Measurements from ENCODE around the gene AOAH. TPM values are rescaled to one million over a fixed set of nuclear protein-coding genes. Genes with fewer than 3 reads are reported as not detected.
"Not testable (repeated sequence)": the region's sequence is repeated elsewhere in the genome, so short reads cannot be mapped to it uniquely, and the experiment has no call there.

AOAH gene
- total and polyA plus RNA-seq, 5 donors: 1.1 to 6.0 (median 4.4) TPM

GRCh38 chr7:36497775-36498174 lies 226.5 kb downstream of the AOAH start:
- intact Hi-C loops (cut with DNase I): no loop called here
- H3K4me1 ChIP-seq (ENCODE audit: control insufficient read depth, insufficient read depth, low read length): no peaks in the 10 kb centered on the region
- 38% methylated on average over 4 of the region's 4 CpGs for WGBS
- no peak overlapping the region for H3K27ac ChIP-seq (ENCODE audit: low read length)
- H3K4me3 ChIP-seq (ENCODE audit: low read length): no peak overlapping the region
- ATAC-seq: no peak
- no peak for DNase-seq
- H3K9me3 ChIP-seq (ENCODE audit: control insufficient read depth, low read length): no peaks in the 10 kb centered on the region
- H3K27me3 ChIP-seq (ENCODE audit: control insufficient read depth, insufficient read depth): no peaks in the 10 kb centered on the region

GRCh38 chr7:36497176-36497575 lies 227.1 kb downstream of the AOAH start:
- intact Hi-C loops (cut with DNase I); H3K9me3 ChIP-seq (ENCODE audit: control insufficient read depth, low read length); H3K27ac ChIP-seq (ENCODE audit: low read length); H3K4me3 ChIP-seq (ENCODE audit: low read length); H3K27me3 ChIP-seq (ENCODE audit: control insufficient read depth, insufficient read depth); ATAC-seq; DNase-seq; H3K4me1 ChIP-seq (ENCODE audit: control insufficient read depth, insufficient read depth, low read length): not testable (repeated sequence)
- 91% methylated on average over 6 of the region's 6 CpGs for WGBS

GRCh38 chr7:36496576-36496975 lies 227.7 kb downstream of the AOAH start:
- Histone ChIP-seq H3K4me3 (ENCODE audit: low read length) (no peak overlapping the region), H3K27ac (ENCODE audit: low read length) (no peak overlapping the region), H3K4me1 (ENCODE audit: control insufficient read depth, insufficient read depth, low read length) (no peaks in the 10 kb centered on the region), H3K27me3 (ENCODE audit: control insufficient read depth, insufficient read depth) (no peaks in the 10 kb centered on the region), H3K9me3 (ENCODE audit: control insufficient read depth, low read length) (no peaks in the 10 kb centered on the region)
- DNase-seq (no peak), ATAC-seq (no peak)
- WGBS: 90% methylated on average over 6 of the region's 6 CpGs
- intact Hi-C loops (cut with DNase I): no loop called here

GRCh38 chr7:36491317-36491716 lies 233.0 kb downstream of the AOAH start:
- intact Hi-C loops (cut with DNase I): no loop called here
- H3K27ac ChIP-seq (ENCODE audit: low read length): no peak overlapping the region
- no peak for ATAC-seq
- no peak for DNase-seq
- no peaks in the 10 kb centered on the region for H3K27me3 ChIP-seq (ENCODE audit: control insufficient read depth, insufficient read depth)
- WGBS: 90% methylated on average over 3 of the region's 3 CpGs
- H3K9me3 ChIP-seq (ENCODE audit: control insufficient read depth, low read length): no peaks in the 10 kb centered on the region
- H3K4me3 ChIP-seq (ENCODE audit: low read length): no peak overlapping the region
- H3K4me1 ChIP-seq (ENCODE audit: control insufficient read depth, insufficient read depth, low read length): no peaks in the 10 kb centered on the region

GRCh38 chr7:36490419-36490830 lies 233.9 kb downstream of the AOAH start:
- 37% methylated on average over 3 of the region's 3 CpGs for WGBS
- ATAC-seq (no peak), DNase-seq (no peak)
- intact Hi-C loops (cut with DNase I): no loop called here
- Histone ChIP-seq H3K27ac (ENCODE audit: low read length) (no peak overlapping the region), H3K27me3 (ENCODE audit: control insufficient read depth, insufficient read depth) (no peaks in the 10 kb centered on the region), H3K4me3 (ENCODE audit: low read length) (no peak overlapping the region), H3K4me1 (ENCODE audit: control insufficient read depth, insufficient read depth, low read length) (no peaks in the 10 kb centered on the region), H3K9me3 (ENCODE audit: control insufficient read depth, low read length) (no peaks in the 10 kb centered on the region)

GRCh38 chr7:36488672-36489071 lies 235.6 kb downstream of the AOAH start:
- not testable (repeated sequence) for H3K4me3 ChIP-seq (ENCODE audit: low read length); DNase-seq; H3K9me3 ChIP-seq (ENCODE audit: control insufficient read depth, low read length); ATAC-seq; H3K27ac ChIP-seq (ENCODE audit: low read length); H3K27me3 ChIP-seq (ENCODE audit: control insufficient read depth, insufficient read depth); H3K4me1 ChIP-seq (ENCODE audit: control insufficient read depth, insufficient read depth, low read length)
- WGBS: 93% methylated on average over 5 of the region's 5 CpGs
- intact Hi-C loops (cut with DNase I): loop anchor here in 3 of 4 donors (5.0 kb wide), 3 partner anchors 184 to 714 kb away; no protein-coding TSS in a partner anchor

- DNase-seq (no peak), ATAC-seq (no peak)
- Histone ChIP-seq H3K4me1 (ENCODE audit: control insufficient read depth, insufficient read depth, low read length) (no peaks in the 10 kb centered on the region), H3K27ac (ENCODE audit: low read length) (no peak overlapping the region), H3K9me3 (ENCODE audit: control insufficient read depth, low read length) (no peaks in the 10 kb centered on the region), H3K4me3 (ENCODE audit: low read length) (no peak overlapping the region), H3K27me3 (ENCODE audit: control insufficient read depth, insufficient read depth) (no peaks in the 10 kb centered on the region)
- 32% methylated on average over 4 of the region's 4 CpGs for WGBS
- intact Hi-C loops (cut with DNase I): loop anchor here in 3 of 4 donors (5.0 kb wide), 3 partner anchors 184 to 714 kb away; no protein-coding TSS in a partner anchor
Measured at GRCh38 chr7:36487756-36488336, 236.4 kb downstream of the AOAH start.

- Histone ChIP-seq H3K27ac (ENCODE audit: low read length) (no peak overlapping the region), H3K27me3 (ENCODE audit: control insufficient read depth, insufficient read depth) (no peaks in the 10 kb centered on the region), H3K4me1 (ENCODE audit: control insufficient read depth, insufficient read depth, low read length) (no peaks in the 10 kb centered on the region), H3K4me3 (ENCODE audit: low read length) (no peak overlapping the region), H3K9me3 (ENCODE audit: control insufficient read depth, low read length) (no peaks in the 10 kb centered on the region)
- DNase-seq (no peak), ATAC-seq (no peak)
- intact Hi-C loops (cut with DNase I): loop anchor here in 3 of 4 donors (5.0 kb wide), 3 partner anchors 186 to 716 kb away; no protein-coding TSS in a partner anchor
- 63% methylated on average over 4 of the region's 4 CpGs for whole genome bisulfite sequencing
Measured at GRCh38 chr7:36486336-36486735, 238.0 kb downstream of the AOAH start.

GRCh38 chr7:36484265-36484664 lies 240.0 kb downstream of the AOAH start:
- DNase-seq (no peak), ATAC-seq (no peak)
- Histone ChIP-seq H3K4me1 (ENCODE audit: control insufficient read depth, insufficient read depth, low read length) (no peaks in the 10 kb centered on the region), H3K9me3 (ENCODE audit: control insufficient read depth, low read length) (no peaks in the 10 kb centered on the region), H3K27me3 (ENCODE audit: control insufficient read depth, insufficient read depth) (no peaks in the 10 kb centered on the region), H3K27ac (ENCODE audit: low read length) (no peak overlapping the region), H3K4me3 (ENCODE audit: low read length) (no peak overlapping the region)
- 87% methylated on average over 8 of the region's 8 CpGs for WGBS
- intact Hi-C loops (cut with DNase I): no loop called here

GRCh38 chr7:36483853-36484252 lies 240.4 kb downstream of the AOAH start:
- intact Hi-C loops (cut with DNase I): not testable (repeated sequence)

GRCh38 chr7:36478745-36479144 lies 245.5 kb downstream of the AOAH start:
- DNase-seq (no peak), ATAC-seq (no peak)
- intact Hi-C loops (cut with DNase I): no loop called here
- no peak overlapping the region for H3K4me3 ChIP-seq (ENCODE audit: low read length)
- WGBS: 85% methylated on average over 2 of the region's 2 CpGs
- no peaks in the 10 kb centered on the region for H3K4me1 ChIP-seq (ENCODE audit: control insufficient read depth, insufficient read depth, low read length)
- H3K9me3 ChIP-seq (ENCODE audit: control insufficient read depth, low read length): no peaks in the 10 kb centered on the region
- H3K27ac ChIP-seq (ENCODE audit: low read length): no peak overlapping the region
- no peaks in the 10 kb centered on the region for H3K27me3 ChIP-seq (ENCODE audit: control insufficient read depth, insufficient read depth)

More at GRCh38 chr7:36483853-36484252, 240.4 kb downstream of the AOAH start:
- not testable (repeated sequence) for H3K27me3 ChIP-seq (ENCODE audit: control insufficient read depth, insufficient read depth); DNase-seq; H3K4me3 ChIP-seq (ENCODE audit: low read length); H3K27ac ChIP-seq (ENCODE audit: low read length); ATAC-seq; H3K4me1 ChIP-seq (ENCODE audit: control insufficient read depth, insufficient read depth, low read length); H3K9me3 ChIP-seq (ENCODE audit: control insufficient read depth, low read length)
- 73% methylated on average over 4 of the region's 4 CpGs for WGBS

GRCh38 chr7:36475381-36475780 lies 248.9 kb downstream of the AOAH start:
- Histone ChIP-seq H3K4me1 (ENCODE audit: control insufficient read depth, insufficient read depth, low read length) (no peaks in the 10 kb centered on the region), H3K27me3 (ENCODE audit: control insufficient read depth, insufficient read depth) (no peaks in the 10 kb centered on the region), H3K27ac (ENCODE audit: low read length) (no peak overlapping the region), H3K9me3 (ENCODE audit: control insufficient read depth, low read length) (no peaks in the 10 kb centered on the region), H3K4me3 (ENCODE audit: low read length) (no peak overlapping the region)
- WGBS: 92% methylated on average over 3 of the region's 3 CpGs
- ATAC-seq (no peak), DNase-seq (no peak)
- intact Hi-C loops (cut with DNase I): no loop called here
